Large intestine (tissue), 3 donors: ENCODE measurements around the gene STK4. TPM values are rescaled to one million over a fixed set of nuclear protein-coding genes. Genes with fewer than 3 reads are reported as not detected.

ENCODE experiments used
- DNase-seq, 2 donors: peaks; one replicate each; pipeline versions ENCODE4 v3.0.0 to v3.0.0-alpha.2; 2013
- H3K27ac ChIP-seq: one replicate; pipeline ENCODE4 v1.5.1; 2013; ENCODE audit warnings: low read length
- H3K27me3 ChIP-seq: 2 replicates; pipeline ENCODE4 v1.6.1; 2013; ENCODE audit warnings: low read length; ENCODE audit not compliant: control insufficient read depth, insufficient read depth
- H3K36me3 ChIP-seq: 2 replicates; pipeline ENCODE4 v1.6.1; 2013; ENCODE audit warnings: low read length; ENCODE audit not compliant: control insufficient read depth, insufficient read depth
- H3K4me1 ChIP-seq: one replicate; pipeline ENCODE4 v1.6.1; 2013; ENCODE audit warnings: low read length; ENCODE audit not compliant: control insufficient read depth, insufficient read depth
- H3K4me3 ChIP-seq: one replicate; pipeline ENCODE4 v1.5.1; 2013; ENCODE audit warnings: low read length
- H3K9me3 ChIP-seq: one replicate; pipeline ENCODE4 v1.6.1; 2013; ENCODE audit warnings: mild to moderate bottlenecking, low read depth, low read length, moderate library complexity; ENCODE audit not compliant: control insufficient read depth
- WGBS: methylation state at CpG from one replicate; pipeline ENCODE4 v1.1.5; 2013; ENCODE audit warnings: low lambda C conversion rate; ENCODE audit not compliant: insufficient coverage; 5-methylcytosine and 5-hydroxymethylcytosine counted together
- polyA plus RNA-seq: library from polyadenylated mRNA; unstranded; fragments of 120-200 nt; gene quantifications from one replicate; pipeline ENCODE4 v1.2.1, GENCODE V29; 2013

Gene STK4
- polyA plus RNA-seq, 1 donor, result 15.8 TPM

- H3K36me3 ChIP-seq, result peaks cover 12% of the 10 kb centered on the region
- no CpG with 5 or more reads among the region's 3 CpGs for WGBS
Measured at GRCh38 chr20:44931911-44932310, 34.4 kb upstream of the STK4 start.

DNA sequence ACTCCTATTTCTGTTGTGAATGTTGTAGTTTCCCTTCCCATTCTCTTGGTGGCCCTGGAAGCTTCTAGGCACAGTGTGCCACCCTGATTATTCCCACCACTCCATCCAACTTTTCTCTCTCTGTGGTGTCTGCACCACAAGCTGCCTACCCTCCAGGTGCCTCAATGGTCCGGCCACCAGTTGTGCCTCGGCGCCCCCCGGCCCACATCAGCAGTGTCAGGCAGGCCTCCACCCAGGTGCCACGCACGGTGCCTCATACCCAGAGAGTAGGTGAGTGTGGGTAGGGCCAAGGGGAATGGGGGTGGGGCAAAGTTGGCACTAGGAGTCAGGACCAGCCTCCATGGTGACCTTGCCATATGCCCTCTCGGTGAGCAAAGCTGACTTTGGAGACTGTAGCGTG lies 33.4 kb upstream of the STK4 start:
- WGBS, result no CpG with 5 or more reads among the region's 8 CpGs
- Histone ChIP-seq H3K4me3 (no peak overlapping the region), H3K27ac (no peak overlapping the region), H3K27me3 (no peaks in the 10 kb centered on the region), H3K4me1 (no peaks in the 10 kb centered on the region), H3K9me3 (no peaks in the 10 kb centered on the region), H3K36me3 (peaks cover 15% of the 10 kb centered on the region)
- DNase-seq, result no peak

More at GRCh38 chr20:44931911-44932310, 34.4 kb upstream of the STK4 start:
- H3K4me1 ChIP-seq, result no peaks in the 10 kb centered on the region
- no peaks in the 10 kb centered on the region for H3K27me3 ChIP-seq
- DNase-seq, result no peak
- H3K9me3 ChIP-seq, result no peaks in the 10 kb centered on the region
- H3K4me3 ChIP-seq, result no peak overlapping the region
- H3K27ac ChIP-seq, result no peak overlapping the region

- no peak overlapping the region for H3K27ac ChIP-seq
- no peaks in the 10 kb centered on the region for H3K27me3 ChIP-seq
- no peak for DNase-seq
- peaks cover 26% of the 10 kb centered on the region for H3K36me3 ChIP-seq
- no peaks in the 10 kb centered on the region for H3K4me1 ChIP-seq
- no peaks in the 10 kb centered on the region for H3K9me3 ChIP-seq
- WGBS, result no CpG with 5 or more reads among the region's 10 CpGs
- no peak overlapping the region for H3K4me3 ChIP-seq
Measured at GRCh38 chr20:44936510-44936909, 29.8 kb upstream of the STK4 start.

- no peaks in the 10 kb centered on the region for H3K9me3 ChIP-seq
- no peak for DNase-seq
- H3K4me3 ChIP-seq, result no peak overlapping the region
- H3K36me3 ChIP-seq, result peaks cover 42% of the 10 kb centered on the region
- H3K27ac ChIP-seq, result no peak overlapping the region
- no peaks in the 10 kb centered on the region for H3K27me3 ChIP-seq
- H3K4me1 ChIP-seq, result no peaks in the 10 kb centered on the region
- WGBS, result 100% methylated on average over 4 of the region's 9 CpGs
Measured at GRCh38 chr20:44938637-44939036, 27.7 kb upstream of the STK4 start.

DNA sequence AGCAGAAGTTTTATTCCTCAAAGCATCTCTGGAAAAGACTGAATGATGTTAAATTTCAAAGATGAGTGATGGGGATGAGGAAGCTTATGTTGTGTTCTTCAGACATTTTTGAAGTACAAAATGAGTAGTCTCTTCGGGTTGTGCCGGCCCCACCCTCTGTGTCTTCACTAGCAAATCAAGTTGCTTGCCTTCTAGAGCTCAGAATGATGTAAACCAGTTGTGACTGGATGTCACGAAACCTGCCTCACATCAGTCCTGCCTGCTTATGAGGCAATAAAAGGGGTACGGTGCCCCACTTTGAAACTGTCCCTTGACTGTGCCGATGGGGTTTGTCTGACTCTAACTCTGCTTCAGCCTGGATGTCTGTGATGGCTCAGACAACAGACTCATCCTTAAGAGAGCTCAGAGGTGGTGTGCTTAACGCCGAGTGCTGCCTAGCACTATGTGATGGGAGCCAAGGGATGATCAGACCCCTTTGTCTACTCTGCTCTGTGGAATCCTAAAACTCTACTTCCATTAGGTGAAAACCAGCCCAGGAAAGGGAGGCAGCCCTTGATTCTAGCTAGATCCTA lies 25.1 kb upstream of the STK4 start:
- H3K4me3 ChIP-seq, result no peak overlapping the region
- H3K9me3 ChIP-seq, result no peaks in the 10 kb centered on the region
- no peak for DNase-seq
- no peak overlapping the region for H3K27ac ChIP-seq
- H3K36me3 ChIP-seq, result peaks cover 50% of the 10 kb centered on the region
- WGBS, result 80% methylated on average over 2 of the region's 7 CpGs
- no peaks in the 10 kb centered on the region for H3K4me1 ChIP-seq
- H3K27me3 ChIP-seq, result no peaks in the 10 kb centered on the region

- H3K4me1 ChIP-seq, result no peaks in the 10 kb centered on the region
Measured at GRCh38 chr20:44942264-44942973, 23.9 kb upstream of the STK4 start.

DNA sequence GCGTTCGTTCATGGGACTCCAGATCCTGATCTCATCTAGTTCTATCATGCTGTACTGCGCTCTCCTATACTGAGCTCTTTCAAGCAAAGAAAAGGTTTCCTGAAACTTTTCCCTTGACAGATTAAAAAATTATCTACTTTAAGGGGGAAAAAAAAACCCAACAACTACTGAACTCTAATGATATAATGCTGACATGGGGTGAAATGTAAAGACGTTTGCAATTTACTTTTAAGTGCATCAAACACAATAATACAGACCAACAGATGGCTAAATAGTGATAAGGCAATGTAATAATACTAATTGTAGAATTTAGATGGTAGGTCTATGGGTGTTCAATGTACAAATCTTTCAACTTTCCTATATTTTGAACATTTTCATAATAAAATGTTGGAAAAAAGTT lies 22.5 kb upstream of the STK4 start:
- no peaks in the 10 kb centered on the region for H3K4me1 ChIP-seq
- H3K36me3 ChIP-seq, result peaks cover 56% of the 10 kb centered on the region
- H3K27me3 ChIP-seq, result no peaks in the 10 kb centered on the region
- no peak for DNase-seq
- no peak overlapping the region for H3K4me3 ChIP-seq
- H3K27ac ChIP-seq, result no peak overlapping the region
- H3K9me3 ChIP-seq, result no peaks in the 10 kb centered on the region
- WGBS, result 80% methylated on average over 1 of the region's 4 CpGs

More at GRCh38 chr20:44942264-44942973, 23.9 kb upstream of the STK4 start:
- Histone ChIP-seq H3K27ac (no peak overlapping the region), H3K27me3 (no peaks in the 10 kb centered on the region), H3K9me3 (no peaks in the 10 kb centered on the region), H3K4me3 (no peak overlapping the region), H3K36me3 (peaks cover 52% of the 10 kb centered on the region)
- no peak for DNase-seq
- WGBS, result no CpG with 5 or more reads among the region's 4 CpGs

DNA sequence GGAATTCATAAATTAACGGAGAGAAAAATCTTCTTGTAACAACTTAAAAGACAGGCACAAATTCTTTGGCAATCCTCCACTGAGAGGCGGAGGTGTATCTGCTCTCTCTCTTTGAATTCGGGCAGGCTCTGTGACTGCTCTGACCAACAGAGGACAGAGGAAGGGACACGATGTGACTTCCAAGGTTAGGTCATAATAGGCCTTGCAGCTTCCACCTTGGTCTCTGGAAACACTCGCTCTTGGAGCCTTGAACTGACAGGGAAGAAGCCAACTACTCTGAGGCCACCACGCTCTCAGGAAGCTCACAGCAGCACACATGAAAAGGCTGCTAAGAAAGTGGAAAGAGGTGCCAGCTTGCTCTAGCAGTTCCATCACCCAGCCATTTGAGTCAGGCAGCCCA lies 21.1 kb upstream of the STK4 start:
- no peaks in the 10 kb centered on the region for H3K27me3 ChIP-seq
- no peak for DNase-seq
- peaks cover 68% of the 10 kb centered on the region for H3K36me3 ChIP-seq
- no peaks in the 10 kb centered on the region for H3K4me1 ChIP-seq
- H3K9me3 ChIP-seq, result no peaks in the 10 kb centered on the region
- H3K27ac ChIP-seq, result no peak overlapping the region
- no CpG with 5 or more reads among the region's 6 CpGs for WGBS
- no peak overlapping the region for H3K4me3 ChIP-seq

GRCh38 chr20:44946271-44946852 lies 19.9 kb upstream of the STK4 start:
- H3K4me3 ChIP-seq, result no peak overlapping the region
- H3K4me1 ChIP-seq, result no peaks in the 10 kb centered on the region
- DNase-seq, result no peak
- H3K36me3 ChIP-seq, result peaks cover 72% of the 10 kb centered on the region
- H3K27me3 ChIP-seq, result no peaks in the 10 kb centered on the region
- WGBS, result no CpG with 5 or more reads among the region's 2 CpGs
- H3K9me3 ChIP-seq, result no peaks in the 10 kb centered on the region
- H3K27ac ChIP-seq, result no peak overlapping the region

- H3K36me3 ChIP-seq, result peaks cover 70% of the 10 kb centered on the region
- no peak overlapping the region for H3K27ac ChIP-seq
- no CpG with 5 or more reads among the region's 5 CpGs for WGBS
Measured at GRCh38 chr20:44948107-44948506, 18.2 kb upstream of the STK4 start.

More at GRCh38 chr20:44948107-44948506, 18.2 kb upstream of the STK4 start:
- DNase-seq, result no peak
- Histone ChIP-seq H3K27me3 (no peaks in the 10 kb centered on the region), H3K9me3 (no peaks in the 10 kb centered on the region), H3K4me1 (no peaks in the 10 kb centered on the region), H3K4me3 (no peak overlapping the region)
